Measurements from ENCODE around the gene TUT4.
"Not testable (repeated sequence)": the region's sequence is repeated elsewhere in the genome, so short reads cannot be mapped to it uniquely, and the experiment has no call there.

TUT4 gene

DNA sequence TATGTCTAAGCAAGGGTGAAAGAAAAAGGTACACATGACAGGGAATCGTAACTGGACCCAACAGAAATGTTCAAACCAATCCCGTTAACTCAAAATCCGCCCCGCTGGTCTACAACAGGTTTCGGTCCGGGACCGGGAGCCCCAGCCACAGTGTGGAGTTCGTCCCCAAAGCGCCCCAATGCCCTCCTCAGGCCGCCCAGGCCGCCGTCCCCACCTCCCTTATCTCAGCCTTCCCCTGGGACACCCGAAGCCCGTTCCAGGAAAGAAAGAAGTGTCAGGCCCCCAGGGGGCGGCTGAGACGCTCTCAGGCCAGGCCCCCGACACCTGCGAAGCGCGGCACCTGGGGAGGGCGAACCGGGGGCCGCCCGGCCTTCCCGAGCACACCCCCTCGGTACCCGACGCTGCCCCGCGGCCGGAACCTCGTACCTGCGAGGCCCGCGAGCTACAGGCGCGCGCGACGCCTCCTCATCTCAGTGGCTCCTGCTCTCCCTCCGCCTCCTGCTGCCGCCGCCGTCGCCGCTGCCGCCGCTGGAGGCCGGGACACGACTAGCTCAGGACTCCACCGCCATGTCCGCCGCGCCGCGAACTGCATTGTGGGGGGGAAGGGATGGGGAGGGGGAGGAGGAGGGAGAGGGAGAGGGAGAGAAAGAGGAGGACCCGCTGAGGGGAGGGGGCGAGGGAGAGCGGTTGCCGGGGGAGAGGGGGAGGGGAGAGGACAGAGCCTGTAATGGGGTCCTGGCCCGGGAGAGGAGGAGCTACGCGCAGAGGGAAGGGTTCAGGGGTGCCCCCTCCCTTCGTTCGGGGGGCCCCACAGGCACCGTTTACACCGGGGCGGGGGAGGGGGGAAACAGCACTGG is at the start of gene TUT4:
Gene TUT4, minus strand, starts transcription at position 588 of the 857 bp plus-strand sequence. CDS start 26,812 bp downstream, outside the sequence.
- no peak for DNase-seq

GRCh38 chr1:52601991-52602855 is 49.3 kb upstream of the TUT4 start, which contains the start of gene GPX7:
Gene GPX7, plus strand, starts transcription at chr1:52602371. Its CDS starts 39 bp downstream, at chr1:52602410.
- no peak for DNase-seq

GRCh38 chr1:52601519-52601918 is 48.6 kb upstream of the TUT4 start:
- no peak for DNase-seq

GRCh38 chr1:52600533-52601179 is 47.8 kb upstream of the TUT4 start:
- no peak for DNase-seq

DNA sequence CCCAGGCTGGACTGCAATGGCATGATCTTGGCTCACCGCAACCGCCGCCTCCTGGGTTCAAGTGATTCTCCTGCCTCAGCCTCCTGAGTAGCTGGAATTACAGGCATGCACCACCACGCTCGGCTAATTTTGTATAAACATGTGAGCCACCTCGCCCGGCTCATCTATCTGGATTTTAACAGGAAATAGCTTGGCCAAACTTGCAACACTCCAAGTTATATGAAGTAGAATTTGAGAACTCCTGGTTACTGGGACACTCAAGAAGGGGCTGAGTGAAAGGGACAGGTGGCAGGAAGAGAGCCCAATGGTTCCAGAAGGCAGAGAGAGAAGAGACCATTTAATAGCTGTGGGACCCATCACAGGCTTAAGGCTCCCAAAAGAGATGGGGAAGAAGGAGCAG is 46.3 kb upstream of the TUT4 start:
- no peak for DNase-seq

GRCh38 chr1:52598729-52599128 is 45.8 kb upstream of the TUT4 start:
- no peak for DNase-seq

DNA sequence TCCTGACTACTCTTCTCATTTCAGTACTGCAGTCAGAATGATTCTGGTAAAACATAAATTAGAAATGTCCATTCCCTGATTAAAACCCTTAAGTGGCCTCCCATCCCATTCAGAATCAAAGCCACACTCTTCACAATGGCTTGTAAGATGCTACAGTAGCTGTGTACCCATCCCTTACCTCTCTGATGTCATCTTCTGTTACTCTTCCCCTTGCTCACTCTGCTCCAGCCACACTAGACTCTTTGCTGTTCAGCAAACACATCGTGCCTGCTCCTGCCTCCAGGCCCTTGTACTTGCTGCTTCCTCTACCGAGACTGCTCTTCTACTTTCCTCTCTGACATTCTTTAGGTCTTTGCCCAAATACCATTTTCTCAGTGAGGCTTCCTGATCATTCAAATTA is 45.0 kb upstream of the TUT4 start:
- no peak for DNase-seq

DNA sequence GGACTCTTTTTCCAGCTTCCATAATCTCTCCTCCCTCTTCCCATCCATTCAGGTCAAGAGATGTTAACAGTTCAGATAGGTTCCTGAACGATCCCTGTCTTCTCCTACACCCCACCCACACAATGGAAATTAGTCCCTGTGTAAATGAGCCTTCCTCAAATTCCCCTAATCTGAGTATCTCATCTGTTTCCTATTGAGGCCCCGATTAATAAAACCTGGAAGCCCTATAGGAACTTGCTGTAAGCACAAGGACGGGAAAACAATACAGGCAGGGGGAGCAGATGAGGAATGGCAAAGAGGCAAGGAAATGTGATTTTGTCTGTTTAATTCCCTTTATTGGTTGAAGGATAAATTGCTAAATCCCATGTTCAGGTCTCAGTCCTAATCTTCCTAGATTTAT is 42.2 kb upstream of the TUT4 start:
- no peak for DNase-seq

DNA sequence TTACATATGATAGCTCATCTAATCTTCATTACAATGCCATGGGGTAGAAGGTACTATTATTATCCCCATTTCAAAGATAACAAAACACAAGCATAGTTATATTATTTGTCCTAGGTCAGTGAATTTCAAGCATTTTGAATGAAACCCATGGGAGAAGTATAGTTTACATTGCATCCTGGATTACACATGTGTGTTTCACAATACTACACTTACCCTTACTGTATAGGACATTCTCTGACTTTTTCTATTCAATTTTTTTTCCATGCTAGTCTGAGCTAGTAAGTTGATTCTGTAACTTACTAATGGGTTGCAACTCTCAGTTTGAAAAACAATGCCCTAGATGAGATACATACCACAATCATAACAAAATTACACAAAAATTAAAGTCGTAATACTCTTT is 40.6 kb upstream of the TUT4 start:
- DNase-seq = no peak

DNA sequence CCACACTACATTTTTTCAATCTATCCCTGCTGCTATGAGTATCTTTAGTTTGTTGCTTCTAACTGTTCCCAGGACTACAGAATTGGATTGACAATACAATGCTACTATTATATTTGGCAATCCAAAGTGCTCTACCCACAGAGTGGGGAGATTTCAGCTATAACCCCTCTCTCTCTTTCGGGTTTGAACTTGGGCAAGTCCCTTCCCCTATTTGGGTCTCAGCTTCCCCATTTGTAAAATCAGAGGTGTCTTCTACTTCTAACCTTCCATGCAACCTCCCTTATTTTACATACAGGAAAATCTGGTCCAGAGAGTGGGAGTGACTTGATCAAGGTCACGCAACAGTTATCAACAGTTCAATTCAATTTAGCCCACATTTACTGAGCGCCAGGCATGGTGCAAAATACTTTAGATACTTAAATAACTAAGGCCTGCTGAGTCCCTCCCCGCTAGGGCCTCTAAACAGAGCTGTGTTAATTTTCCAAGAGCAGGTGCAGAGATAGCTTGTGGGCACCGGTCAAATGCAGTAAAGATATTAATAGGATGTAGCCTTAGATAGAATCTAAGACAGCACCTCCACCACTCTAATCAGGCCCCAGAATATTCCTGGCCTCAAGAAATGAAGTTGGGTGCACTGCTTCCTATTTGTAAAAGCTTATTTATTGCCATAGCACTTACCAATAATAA is 39.9 kb upstream of the TUT4 start:
- no peak for DNase-seq

DNA sequence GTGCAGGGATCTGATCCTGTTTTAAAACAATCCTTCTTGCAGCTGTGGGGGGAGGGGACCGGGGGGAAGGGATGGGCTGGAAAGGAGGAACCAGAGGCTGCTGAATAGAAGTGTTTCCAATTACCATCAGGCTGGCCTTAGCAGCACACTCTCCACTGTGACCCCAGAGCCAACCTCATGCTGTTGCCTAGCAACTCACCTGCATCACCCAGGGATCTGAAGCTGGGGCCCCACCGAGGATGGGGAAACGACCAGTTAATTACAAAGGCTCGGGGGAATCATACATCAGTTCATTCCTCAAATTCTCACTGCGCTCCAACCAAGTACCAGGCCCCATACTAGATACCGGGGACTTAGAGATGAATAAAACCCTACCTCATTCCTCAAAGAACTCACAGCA is 37.4 kb upstream of the TUT4 start:
- no peak for DNase-seq

- no peak for DNase-seq
Measured at GRCh38 chr1:52588535-52588934, 35.6 kb upstream of the TUT4 start.

- DNase-seq = no peak
Measured at GRCh38 chr1:52588027-52588426, 35.1 kb upstream of the TUT4 start.

GRCh38 chr1:52585474-52585873 is 32.6 kb upstream of the TUT4 start:
- DNase-seq = no peak

DNA sequence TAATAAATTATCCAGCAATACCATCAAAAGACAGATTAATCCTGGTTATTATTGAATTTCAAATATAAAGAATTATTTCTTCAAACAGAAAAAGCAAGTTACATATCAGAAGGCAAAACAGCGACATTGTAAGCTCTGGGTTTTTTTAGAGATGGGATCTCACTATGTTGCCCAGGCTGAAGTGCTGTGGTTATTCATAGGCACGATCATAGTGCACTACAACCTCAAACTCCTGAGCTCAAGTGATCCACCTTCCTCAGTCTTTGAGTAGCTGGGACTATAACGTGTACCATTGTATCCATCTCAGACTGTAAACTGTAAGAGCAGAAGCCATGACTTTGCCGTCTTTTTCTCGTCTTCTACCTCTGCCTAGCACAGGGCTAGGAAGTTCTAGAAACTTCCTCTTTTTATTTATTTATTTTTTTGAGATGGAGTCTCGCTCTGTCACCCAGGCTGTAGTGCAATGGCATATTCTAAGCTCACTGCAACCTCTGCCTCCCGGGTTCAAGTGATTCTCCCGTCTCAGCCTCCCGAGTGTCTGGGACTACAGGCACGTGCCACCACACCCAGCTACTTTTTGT is 29.3 kb upstream of the TUT4 start:
- no peak for DNase-seq

DNA sequence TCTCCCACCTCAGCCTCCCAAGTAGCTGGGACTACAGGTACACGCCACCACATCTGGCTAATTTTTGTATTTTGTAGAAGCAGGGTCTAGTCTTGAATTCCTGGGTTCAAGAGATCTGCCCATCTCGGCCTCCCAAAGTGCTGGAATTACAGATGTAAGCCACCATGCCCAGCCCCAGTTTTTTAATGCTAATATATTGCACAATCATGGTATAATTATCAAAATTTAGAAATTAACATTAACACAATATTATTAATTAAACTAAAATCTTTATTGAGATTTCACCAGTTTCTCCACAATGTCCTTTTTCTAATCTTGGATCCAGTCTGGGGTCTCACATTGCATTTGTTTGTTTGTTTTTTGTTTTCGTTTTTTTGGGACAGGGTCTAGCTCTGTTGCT is 27.4 kb upstream of the TUT4 start:
- DNase-seq = no peak

GRCh38 chr1:52579415-52579814 is 26.5 kb upstream of the TUT4 start:
- no peak for DNase-seq

- DNase-seq = not testable (repeated sequence)
Measured at GRCh38 chr1:52578066-52578465, 25.2 kb upstream of the TUT4 start.

GRCh38 chr1:52576074-52576473 is 23.2 kb upstream of the TUT4 start:
- no peak for DNase-seq

GRCh38 chr1:52574594-52574993 is 21.7 kb upstream of the TUT4 start:
- peak; percentile 34 for DNase-seq

- DNase-seq = no peak
Measured at GRCh38 chr1:52572387-52572786, 19.5 kb upstream of the TUT4 start.

DNA sequence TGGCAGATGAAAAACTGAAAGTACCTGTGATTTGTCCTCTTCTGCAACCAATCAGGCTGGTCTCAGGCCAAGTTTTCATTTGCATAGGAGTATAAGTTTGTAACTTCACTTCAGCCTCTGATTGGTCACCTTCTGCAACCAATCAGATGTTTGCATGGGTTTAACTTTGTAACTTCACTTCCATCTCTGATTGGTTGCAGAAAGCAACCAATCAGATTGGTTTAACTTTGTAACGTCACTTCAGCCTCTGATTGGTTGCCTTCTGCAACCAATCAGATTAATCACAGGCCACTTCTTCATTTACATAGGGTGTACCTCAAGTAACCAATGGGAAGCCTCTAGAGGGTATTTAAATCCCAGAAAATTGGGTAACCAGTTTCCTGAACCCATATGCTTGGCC is 18.9 kb upstream of the TUT4 start:
- no peak for DNase-seq

Data from SIG-M5 (cell line).